ENCODE data around the gene SRD5A1.

The SRD5A1 gene

GRCh38 chr5:6721442-6721841 is 88.2 kb downstream of the SRD5A1 start:
- DNase-seq (ENCODE audit: extremely low spot score, insufficient read length, low read depth) (no peak), FAIRE-seq (no peak)

- DNase-seq (ENCODE audit: extremely low spot score, insufficient read length, low read depth) (no peak), FAIRE-seq (peak; percentile 53)
Measured at GRCh38 chr5:6722015-6722414, 88.8 kb downstream of the SRD5A1 start.

- FAIRE-seq: no peak
- no peak for DNase-seq (ENCODE audit: extremely low spot score, insufficient read length, low read depth)
Measured at GRCh38 chr5:6723122-6723815, 90.0 kb downstream of the SRD5A1 start.

GRCh38 chr5:6723816-6724300 is 90.6 kb downstream of the SRD5A1 start:
- DNase-seq (ENCODE audit: extremely low spot score, insufficient read length, low read depth): no peak
- FAIRE-seq: no peak

Data from GM18507 (cell line).